PFSK-1 (cell line): ENCODE results near the gene DKK2.

Source experiments
- FOXP2 ChIP-seq: optimal IDR thresholded peaks from 2 replicates; pipeline ENCODE3; 2011; ENCODE audit warnings: borderline replicate concordance, control low read depth, inconsistent platforms; ENCODE audit not compliant: insufficient read depth; ENCODE audit errors: extremely low read length, extremely low read depth
- POLR2AphosphoS5 ChIP-seq: IDR thresholded peaks from 2 replicates; pipeline ENCODE4 v1.6.1; 2012; ENCODE audit warnings: low read depth, mild to moderate bottlenecking, control low read depth, low read length, moderate library complexity
- SIN3A ChIP-seq: IDR thresholded peaks from 2 replicates; pipeline ENCODE4 v1.6.1; 2012; ENCODE audit warnings: mild to moderate bottlenecking, low read length, moderate library complexity, borderline replicate concordance; ENCODE audit not compliant: insufficient read depth
- TAF1 ChIP-seq: IDR thresholded peaks from 2 replicates; pipeline ENCODE4 v1.6.1; 2012; ENCODE audit warnings: low read length, control low read depth, borderline replicate concordance; ENCODE audit not compliant: insufficient read depth
- TF ChIP-seq, protein P1 (sequence below), 2 experiments: IDR thresholded peaks; 2 replicates each; pipeline versions ENCODE4 v1.6.1 to v1.8.0; 2011 to 2012; ENCODE audit warnings: low read depth in 2 of 2, low read length in 2 of 2, control low read depth in 1 of 2, inconsistent platforms in 1 of 2, mild to moderate bottlenecking in 1 of 2, moderate library complexity in 1 of 2; ENCODE audit not compliant: insufficient read depth in 1 of 2

The DKK2 gene

DNA sequence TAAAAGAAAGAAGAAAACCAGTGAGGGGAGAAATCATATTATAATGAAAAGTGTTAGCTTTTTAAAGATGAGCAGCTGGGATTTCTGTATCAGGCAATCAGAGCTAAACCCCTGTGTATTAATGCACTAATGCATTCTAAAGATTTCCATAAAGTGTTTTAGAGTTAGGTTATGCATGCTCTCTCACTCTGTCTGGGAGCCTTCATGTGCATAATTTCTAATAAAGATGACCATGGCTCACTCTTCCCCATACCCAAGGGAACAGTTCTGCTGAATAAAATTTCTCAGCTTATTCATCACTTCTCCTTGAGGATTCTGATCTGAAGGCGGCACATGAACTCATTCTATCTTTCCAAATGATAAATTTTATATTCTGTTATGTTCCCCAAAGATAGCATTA is 129.4 kb downstream of the DKK2 start:
- no peak for TF ChIP-seq POLR2AphosphoS5

DNA sequence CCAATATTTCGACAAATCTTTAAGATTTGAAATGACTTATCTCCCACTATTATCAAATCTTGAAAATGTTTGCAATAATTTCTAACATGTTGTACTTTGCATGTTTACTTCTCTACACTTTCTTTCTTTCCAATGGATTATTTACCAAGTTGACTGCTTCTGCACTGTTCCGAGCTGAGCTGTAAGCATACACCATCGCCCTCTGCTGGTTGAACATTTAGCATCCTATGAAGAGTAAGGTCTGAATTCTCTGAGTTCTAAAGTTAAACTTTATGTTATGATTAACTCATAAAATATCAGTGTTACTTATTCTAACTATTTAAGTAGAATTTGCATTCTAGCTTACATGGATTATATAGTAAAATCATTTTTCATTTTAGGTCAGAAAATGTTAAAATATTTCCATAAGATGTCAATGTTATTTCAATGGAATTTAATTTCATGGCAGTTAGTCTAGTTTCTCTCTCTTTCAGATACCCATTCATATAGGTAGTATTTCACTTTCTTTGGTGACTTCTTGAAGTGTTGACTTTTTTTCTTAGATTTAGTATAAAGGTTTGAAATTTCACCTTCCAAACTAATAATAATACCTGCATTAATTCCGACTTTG is 137.4 kb downstream of the DKK2 start:
- TF ChIP-seq POLR2AphosphoS5: no peak
- no peak for TF ChIP-seq SIN3A
- TF ChIP-seq TAF1: no peak
- TF ChIP-seq FOXP2: no peak
- TF ChIP-seq, protein P1, sequence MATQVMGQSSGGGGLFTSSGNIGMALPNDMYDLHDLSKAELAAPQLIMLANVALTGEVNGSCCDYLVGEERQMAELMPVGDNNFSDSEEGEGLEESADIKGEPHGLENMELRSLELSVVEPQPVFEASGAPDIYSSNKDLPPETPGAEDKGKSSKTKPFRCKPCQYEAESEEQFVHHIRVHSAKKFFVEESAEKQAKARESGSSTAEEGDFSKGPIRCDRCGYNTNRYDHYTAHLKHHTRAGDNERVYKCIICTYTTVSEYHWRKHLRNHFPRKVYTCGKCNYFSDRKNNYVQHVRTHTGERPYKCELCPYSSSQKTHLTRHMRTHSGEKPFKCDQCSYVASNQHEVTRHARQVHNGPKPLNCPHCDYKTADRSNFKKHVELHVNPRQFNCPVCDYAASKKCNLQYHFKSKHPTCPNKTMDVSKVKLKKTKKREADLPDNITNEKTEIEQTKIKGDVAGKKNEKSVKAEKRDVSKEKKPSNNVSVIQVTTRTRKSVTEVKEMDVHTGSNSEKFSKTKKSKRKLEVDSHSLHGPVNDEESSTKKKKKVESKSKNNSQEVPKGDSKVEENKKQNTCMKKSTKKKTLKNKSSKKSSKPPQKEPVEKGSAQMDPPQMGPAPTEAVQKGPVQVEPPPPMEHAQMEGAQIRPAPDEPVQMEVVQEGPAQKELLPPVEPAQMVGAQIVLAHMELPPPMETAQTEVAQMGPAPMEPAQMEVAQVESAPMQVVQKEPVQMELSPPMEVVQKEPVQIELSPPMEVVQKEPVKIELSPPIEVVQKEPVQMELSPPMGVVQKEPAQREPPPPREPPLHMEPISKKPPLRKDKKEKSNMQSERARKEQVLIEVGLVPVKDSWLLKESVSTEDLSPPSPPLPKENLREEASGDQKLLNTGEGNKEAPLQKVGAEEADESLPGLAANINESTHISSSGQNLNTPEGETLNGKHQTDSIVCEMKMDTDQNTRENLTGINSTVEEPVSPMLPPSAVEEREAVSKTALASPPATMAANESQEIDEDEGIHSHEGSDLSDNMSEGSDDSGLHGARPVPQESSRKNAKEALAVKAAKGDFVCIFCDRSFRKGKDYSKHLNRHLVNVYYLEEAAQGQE (IDR thresholded peaks at IDR 0.05; ENCODE audit: insufficient read depth in 1 of 2, low read depth in 2 of 2, low read length in 2 of 2): no peak

DNA sequence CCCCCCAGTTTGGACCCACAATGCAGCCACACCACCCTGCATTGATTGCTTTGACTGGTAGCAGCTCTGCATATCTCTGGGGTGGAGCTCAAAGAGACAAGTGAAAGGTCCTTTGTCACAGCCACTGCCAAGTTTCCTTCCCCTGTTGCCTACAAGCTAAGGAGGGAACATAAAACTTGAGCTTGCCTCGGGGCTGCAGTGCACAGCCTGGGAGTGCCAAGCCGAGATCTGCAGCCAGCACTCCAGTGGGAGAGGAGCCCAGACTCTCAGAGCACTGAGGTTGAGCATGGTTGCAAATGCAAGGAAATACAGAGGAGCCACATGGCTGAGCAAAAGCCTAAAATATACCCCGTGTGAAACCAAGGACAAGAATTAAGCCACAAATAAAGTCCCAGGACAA is 142.2 kb downstream of the DKK2 start:
- no peak for TF ChIP-seq TAF1
- no peak for TF ChIP-seq FOXP2
- TF ChIP-seq, protein P1 (IDR thresholded peaks at IDR 0.05; ENCODE audit: insufficient read depth in 1 of 2, low read depth in 2 of 2, low read length in 2 of 2): no peak
- TF ChIP-seq POLR2AphosphoS5: no peak
- no peak for TF ChIP-seq SIN3A

DNA sequence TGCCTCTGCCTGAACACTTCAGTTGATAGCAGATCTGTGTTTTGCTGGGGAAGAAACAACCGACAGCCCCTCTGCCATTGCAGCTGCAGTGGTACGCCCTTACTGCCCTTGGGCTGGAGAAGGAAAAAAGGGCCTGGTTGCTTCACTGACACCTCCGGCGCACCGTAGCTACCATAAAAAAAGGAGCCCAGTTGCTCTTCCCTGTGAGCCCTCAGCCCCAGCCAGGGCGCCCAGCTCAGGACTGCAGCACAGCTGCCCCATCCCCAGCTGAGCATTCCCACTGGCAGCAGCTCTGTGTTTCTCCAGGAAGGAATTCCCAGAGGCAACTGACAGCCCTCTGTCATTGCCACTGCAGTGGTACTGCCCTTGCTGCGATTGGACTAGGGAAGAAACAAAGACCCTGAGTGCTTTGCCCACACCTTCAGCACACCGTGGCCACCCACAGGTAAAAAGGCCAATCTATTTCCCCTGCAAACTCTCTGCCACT is 142.7 kb downstream of the DKK2 start:
- no peak for TF ChIP-seq POLR2AphosphoS5
- no peak for TF ChIP-seq TAF1
- TF ChIP-seq SIN3A: no peak
- TF ChIP-seq, protein P1 (IDR thresholded peaks at IDR 0.05; ENCODE audit: insufficient read depth in 1 of 2, low read depth in 2 of 2, low read length in 2 of 2): no peak
- TF ChIP-seq FOXP2: no peak

DNA sequence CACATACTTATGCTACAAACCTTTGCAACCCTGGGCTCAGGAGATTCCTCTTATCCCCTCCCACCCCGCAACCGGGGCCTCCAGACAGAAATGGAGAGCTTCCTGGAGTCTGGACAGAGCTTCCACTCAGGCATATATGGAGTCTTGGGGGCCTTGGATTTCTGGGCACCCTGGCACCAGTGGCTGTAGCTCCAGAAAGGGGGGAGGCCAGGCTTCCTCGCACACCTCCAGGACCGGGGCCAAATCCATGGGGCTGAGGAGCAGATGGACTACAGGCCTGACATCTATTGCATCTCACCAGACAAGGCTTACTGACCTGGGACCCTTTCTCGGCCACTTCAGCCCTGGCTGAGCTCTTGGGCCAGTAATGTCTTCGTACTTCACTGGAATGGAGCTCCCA is 143.3 kb downstream of the DKK2 start:
- TF ChIP-seq POLR2AphosphoS5 (no peak), SIN3A (no peak)
- TF ChIP-seq, protein P1 (IDR thresholded peaks at IDR 0.05; ENCODE audit: insufficient read depth in 1 of 2, low read depth in 2 of 2, low read length in 2 of 2): no peak
